HG03045 (cell line): ENCODE results near the gene MORC4.

Experiments
- ATAC-seq: cut with Tn5 transposase; IDR thresholded peaks from one replicate; pipeline ENCODE4 v1.9.1; 2021; ENCODE audit warnings: mild to moderate bottlenecking, moderate library complexity; ENCODE audit not compliant: unreplicated experiment

MORC4 gene

DNA sequence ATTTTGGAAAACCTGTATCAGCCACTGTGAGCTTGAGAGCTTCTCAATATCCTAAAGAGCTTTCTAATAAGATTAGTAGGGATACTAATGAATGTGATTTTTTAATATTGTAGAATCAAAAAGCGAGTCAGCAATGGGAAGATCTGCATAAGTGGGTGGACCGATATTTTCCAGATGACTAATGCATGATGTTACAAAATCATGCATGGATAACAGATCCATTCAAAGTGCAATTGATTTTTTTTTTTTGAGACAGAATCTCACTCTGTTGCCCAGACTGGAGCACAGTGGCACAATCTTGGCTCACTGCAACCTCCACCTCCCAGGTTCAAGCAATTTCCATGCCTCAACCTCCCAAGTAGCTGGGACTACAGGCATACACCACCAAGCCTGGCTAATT is 87.1 kb downstream of the MORC4 start:
- ATAC-seq = no peak

DNA sequence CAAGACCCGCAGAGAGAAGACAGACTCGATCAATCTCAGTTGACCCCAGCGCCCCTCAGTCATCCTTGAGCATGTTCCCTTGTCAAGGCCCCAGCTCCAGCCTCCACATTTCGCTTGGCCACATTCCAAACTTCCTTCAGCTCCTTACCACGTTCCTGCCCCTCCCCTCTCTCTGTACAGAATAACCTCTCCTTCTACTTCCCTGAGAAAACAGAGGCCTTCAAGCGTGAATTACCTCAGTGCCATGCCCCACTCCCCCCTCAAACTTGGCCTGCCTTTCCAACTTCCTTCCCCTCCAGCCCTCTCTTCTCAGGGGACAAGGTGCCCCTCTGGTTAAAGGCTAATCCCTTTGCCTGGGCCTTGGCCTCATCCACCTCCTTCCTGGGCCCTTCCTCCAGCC is 93.7 kb downstream of the MORC4 start:
- no peak for ATAC-seq

DNA sequence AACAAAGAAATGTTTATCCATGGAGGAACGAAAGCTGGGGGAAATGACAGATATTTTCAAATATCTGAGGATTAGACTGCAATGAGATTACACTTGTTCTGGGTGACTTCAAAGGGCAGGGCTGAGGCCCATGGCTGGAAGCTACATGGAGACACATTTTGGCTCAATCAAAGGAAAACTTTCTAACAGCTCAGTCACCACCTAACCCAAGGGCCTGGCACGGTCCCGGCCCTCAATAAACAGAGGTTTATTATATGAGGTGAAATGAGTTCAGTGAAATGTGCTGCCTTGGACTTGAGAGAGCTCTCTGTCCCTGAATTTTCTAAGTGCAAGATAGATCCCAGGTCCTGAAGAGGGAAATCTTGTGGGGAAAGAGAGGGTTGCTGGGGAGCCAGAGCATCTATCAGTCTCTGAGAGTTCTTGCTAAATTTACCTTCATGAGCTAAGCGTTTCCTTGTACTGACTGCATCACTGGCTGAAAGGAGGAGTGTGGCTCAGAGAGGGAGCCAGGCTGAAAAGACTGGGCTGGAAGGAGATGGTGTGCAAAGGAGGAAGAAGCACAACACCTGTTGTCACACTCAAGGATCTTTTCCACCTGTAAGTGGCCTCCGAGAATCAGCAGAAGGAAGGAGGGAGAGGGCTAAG is 94.8 kb downstream of the MORC4 start:
- no peak for ATAC-seq

DNA sequence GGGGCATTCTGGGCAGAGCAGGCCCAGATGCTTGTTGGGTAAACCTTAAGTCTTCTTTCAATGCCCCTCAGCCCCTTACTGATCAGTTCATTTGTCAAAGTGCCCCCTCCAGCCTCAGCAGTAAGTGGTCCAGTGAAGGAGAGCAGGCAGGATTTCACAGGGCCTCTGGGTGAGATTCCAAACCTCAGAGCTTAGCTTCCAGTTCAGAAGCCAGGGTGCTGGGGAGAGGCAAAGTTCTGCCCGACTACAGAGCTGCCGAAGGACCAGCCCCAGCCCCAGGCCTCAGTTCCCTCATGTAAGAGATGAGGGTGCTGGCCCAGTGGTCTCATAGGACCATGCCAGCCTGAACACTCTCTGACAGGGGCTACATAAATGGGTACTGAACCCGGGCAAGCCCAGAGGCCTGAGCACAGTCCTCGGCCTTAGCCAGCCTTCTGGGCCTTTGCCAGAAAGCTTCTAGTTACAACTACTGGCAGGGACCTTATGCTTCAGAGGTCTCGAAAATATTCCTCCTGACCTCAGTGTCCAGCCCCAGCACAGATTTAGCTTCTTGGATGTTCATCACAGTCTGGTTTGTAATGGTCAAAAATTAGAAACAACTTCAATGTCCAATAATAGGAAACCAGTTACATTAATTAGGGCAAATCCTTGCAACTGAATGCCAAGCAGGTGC is 96.0 kb downstream of the MORC4 start:
- ATAC-seq = no peak

- no peak for ATAC-seq
These were observed 96.7 kb downstream of the MORC4 start, which contains the start of gene RIPPLY1 for GRCh38 chrX:106903291-106903824. RIPPLY1 (minus strand) TSS chrX:106903341; CDS start chrX:106903287, 54 bp downstream.

DNA sequence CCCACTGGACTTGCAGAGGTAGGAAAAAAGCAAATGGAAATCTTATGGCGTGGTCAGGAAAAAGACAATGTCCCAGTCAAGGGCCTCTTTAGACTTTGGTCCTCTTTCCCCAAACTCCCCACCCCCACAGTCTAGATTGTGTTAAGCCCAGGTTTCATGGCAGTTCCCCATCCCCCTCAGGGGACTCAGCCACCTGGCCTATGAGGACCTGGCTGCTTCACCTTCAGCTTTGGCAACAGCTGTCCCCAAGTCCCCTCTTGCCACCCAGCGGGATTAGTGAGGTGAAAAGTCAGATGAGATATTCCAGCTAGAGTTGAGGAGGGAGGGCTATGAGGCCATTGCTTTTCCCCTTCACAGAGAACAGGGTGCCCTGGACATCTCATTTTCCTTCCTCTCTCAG is 97.3 kb downstream of the MORC4 start:
- ATAC-seq = no peak

DNA sequence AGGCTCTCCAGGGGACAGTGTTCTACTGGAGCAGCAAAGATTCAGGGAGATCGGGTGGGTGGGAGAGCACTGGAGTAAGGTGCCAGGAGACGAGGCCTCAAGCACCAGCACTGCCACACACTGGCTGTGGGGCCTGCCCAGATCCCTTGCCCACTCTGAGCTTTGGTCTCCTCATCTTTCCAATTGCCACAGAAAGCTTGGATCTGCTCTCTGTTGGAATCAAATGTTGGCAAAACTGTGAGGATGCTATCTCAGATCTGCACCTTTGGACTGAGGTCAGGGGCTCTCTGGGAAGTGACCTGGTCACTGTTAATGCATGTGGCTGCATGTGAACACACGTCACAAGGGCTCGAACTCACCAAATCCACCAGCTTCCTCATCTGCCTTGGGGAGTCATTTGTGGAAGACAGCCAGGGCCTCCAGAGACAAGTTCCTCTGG is 98.2 kb downstream of the MORC4 start:
- ATAC-seq = no peak

DNA sequence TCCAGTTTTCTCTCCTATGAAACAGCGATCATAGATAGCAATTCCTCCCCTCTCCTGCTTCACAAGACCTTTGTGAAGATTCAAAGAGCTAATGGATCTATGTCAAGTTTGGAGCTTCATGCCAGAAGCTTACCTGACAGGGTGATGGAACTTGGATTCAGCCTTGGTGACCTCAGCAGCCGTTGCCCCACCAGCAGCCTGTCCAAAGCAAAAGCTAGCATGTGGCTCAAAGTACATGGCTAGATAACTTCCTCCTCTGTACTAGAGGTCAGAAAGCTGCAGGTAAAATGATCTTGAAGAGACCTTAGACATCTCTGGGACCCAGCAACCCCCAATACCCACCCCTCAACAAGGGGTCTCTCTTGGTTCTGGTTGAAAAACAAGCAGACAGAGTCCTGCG is 98.7 kb downstream of the MORC4 start:
- ATAC-seq = no peak

GRCh38 chrX:106899841-106900240 is 100.2 kb downstream of the MORC4 start:
- no peak for ATAC-seq

DNA sequence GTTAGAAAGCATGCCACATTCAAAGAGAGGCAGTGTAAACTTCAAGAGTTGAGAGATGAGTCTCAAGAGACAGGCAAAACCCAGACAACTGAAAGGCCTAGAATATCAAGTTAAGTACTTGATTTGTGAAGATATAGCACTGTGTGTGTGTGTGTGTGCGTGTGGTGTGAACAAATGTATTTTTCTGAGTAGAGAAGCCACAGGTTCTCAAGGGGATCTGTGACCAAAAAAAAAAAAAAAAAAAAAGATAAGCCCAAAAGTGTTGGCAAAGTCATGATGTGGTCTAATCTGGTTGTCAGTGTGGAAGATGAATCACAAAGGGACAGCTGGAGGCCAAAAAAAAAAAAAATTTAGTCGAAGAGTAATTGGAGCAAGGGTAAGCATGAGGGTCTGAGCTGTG is 100.7 kb downstream of the MORC4 start:
- ATAC-seq = no peak

DNA sequence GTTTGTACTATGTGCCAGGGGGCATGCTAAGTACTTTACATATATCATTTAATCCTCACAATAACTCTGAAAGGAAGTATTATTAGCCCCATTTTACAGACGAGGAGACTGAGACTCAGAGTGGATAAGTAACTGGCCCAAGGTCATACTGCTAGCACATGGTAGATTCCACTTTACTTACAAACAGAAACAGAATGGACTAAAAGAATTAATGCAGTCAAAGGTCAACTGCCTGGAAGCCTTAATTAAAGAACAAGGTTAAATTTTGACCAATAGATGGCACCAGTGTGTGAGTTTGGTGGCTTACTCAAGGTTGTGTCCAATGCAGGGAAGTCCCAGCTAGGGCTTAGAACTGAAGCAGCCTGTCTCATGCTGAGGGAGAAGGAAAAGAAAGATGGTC is 101.5 kb downstream of the MORC4 start:
- peak; percentile 44 for ATAC-seq

DNA sequence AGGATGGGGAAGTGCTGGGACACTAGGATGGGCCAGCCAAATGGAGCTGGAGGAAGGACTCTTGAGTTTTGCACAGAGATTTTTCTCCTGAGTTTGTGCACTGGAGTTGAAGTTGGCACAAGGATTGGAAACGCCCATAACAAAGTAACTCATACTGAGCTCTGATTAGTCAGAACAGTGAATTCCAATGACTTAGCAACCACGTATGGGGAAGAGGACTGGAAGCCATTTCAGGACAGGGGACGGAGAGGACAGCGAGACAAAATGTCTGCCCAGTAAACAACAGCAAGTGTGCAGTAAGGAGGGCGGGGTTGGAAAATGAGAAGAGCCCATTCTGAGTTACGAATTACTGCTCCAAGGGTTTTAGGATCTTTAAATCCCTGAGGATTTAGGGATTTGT is 102.8 kb downstream of the MORC4 start:
- ATAC-seq = no peak

DNA sequence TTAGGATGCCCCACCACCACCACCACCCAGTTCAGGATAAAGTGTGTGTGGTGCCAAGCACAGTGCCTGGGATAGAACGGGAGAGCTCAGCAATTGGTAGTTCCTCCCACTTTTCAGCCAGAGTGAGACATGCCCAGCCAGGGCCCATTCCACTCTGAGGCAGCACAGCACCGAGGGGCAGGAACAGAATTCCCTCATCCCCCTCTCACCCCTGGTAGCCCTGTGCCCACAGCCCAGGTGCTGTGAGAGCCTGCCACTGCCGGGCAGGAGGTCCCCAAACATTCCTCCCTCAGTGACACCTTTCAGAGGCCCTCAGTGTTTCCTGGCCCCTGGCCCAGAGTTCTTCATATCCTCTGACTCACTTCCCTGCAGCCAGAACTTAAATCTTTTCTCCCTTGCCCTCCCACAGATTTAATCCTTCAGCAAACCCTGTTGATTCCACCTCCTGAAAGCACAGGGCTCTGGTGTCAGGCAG is 105.0 kb downstream of the MORC4 start:
- no peak for ATAC-seq

DNA sequence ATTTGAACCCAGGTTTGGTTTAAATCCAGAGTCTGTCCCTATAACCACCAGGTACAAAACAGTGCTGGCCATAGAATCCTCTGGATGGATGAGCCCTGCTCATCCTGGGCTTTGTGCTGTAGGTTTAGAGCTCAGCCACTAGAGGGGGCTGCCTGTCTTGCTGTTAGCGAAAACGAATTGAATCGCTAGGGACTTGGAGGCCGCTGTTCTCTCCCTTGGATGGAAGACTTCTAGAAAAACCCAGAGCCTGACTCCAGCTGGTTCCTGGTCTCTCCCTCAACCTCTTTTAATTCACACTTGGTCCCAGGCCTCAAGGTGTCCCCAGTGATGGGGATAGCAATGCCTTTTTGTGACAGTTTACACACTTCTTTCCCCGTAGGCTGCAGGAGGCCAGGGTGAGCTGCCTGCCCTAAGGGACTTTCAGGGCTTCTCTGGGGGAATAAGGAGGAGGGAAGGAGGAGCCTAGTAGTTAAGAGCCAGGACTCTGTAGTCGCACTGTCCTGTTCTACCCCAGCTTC is 105.6 kb downstream of the MORC4 start:
- ATAC-seq = no peak

GRCh38 chrX:106891762-106892460 is 108.1 kb downstream of the MORC4 start:
- no peak for ATAC-seq
